Naive B cell (primary cell): ENCODE measurements around the gene PDE7B. TPM values are rescaled to one million over a fixed set of nuclear protein-coding genes. Genes with fewer than 3 reads are reported as not detected.
A peak's percentile ranks its signal among the peaks of the same experiment; 100 is the strongest.

Experiments
- ATAC-seq, 2 donors: fragments of 150-1000 bp; cut with Tn5 transposase; 2 replicates each; pipeline ENCODE4 v1.10.0; 2021; ENCODE audit warnings: low read depth in 2 of 2, mild to moderate bottlenecking in 2 of 2, moderate library complexity in 2 of 2
- DNase-seq: peaks from one replicate; pipeline ENCODE4 v3.0.0; 2022
- H3K27ac Mint-ChIP-seq, 6 donors: one replicate each; pipeline ENCODE4 v1.8.0; 2020 to 2022; ENCODE audit warnings: mild to moderate bottlenecking in 6 of 6, mixed read lengths in 6 of 6, moderate library complexity in 5 of 6, inconsistent platforms in 2 of 6
- H3K27me3 Mint-ChIP-seq, 3 donors: one replicate each; pipeline ENCODE4 v1.8.0; 2021 to 2022; ENCODE audit warnings: mixed read lengths in 3 of 3, mild to moderate bottlenecking in 1 of 3
- H3K36me3 Mint-ChIP-seq, 2 donors: one replicate each; pipeline ENCODE4 v1.8.0; 2020 to 2022; ENCODE audit warnings: mixed read lengths in 2 of 2, inconsistent platforms in 1 of 2, mild to moderate bottlenecking in 1 of 2
- H3K4me1 Mint-ChIP-seq, 3 donors: one replicate each; pipeline ENCODE4 v1.8.0; 2020 to 2022; ENCODE audit warnings: mixed read lengths in 3 of 3, inconsistent platforms in 1 of 3, mild to moderate bottlenecking in 1 of 3, moderate library complexity in 1 of 3
- H3K4me3 Mint-ChIP-seq, 8 donors: one replicate each; pipeline ENCODE4 v1.8.0; 2020 to 2022; ENCODE audit warnings: mild to moderate bottlenecking in 8 of 8, mixed read lengths in 8 of 8, moderate library complexity in 8 of 8, inconsistent platforms in 2 of 8
- H3K9me3 Mint-ChIP-seq, 7 donors: one replicate each; pipeline ENCODE4 v1.8.0; 2020 to 2022; ENCODE audit warnings: mixed read lengths in 7 of 7, mild to moderate bottlenecking in 5 of 7, inconsistent platforms in 2 of 7, moderate library complexity in 1 of 7
- polyA plus RNA-seq, 6 donors: library from polyadenylated mRNA; unstranded; fragments of 300-500 nt; fragmentation: Illumina TruSeq; gene quantifications; one replicate each; pipeline ENCODE4 v1.2.3, GENCODE V29; 2021; ENCODE audit warnings: low read depth in 6 of 6

Gene PDE7B
- polyA plus RNA-seq, 6 donors from 2014 or later: 0.10 to 3.8 (median 3.0) TPM

DNA sequence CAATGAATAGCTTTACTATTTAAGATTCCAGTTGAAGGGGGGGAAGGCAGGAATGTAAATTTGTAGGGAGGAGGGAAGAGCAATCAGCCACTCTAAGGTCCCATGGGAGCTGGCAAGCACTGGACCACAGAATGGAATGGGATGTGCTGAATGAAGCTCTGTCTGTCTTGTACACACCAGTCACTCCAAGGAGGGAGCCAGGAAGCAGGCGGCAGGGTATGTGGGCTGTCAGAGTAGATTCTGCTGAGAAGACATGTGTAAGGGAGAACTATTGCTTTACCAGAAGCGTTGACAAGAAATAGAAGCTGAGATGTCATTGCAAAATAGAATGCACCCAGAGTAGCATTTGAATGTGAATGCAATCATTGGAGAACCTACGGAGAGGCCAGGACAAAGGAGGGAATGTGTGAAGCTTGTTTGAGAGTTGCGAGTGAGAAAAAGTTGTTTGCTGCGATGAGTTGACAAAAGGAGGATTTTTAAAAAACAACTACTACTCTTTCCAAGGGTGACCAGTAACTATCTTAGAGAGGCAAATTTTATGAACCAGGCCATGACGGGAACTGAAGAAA lies 25.2 kb upstream of the PDE7B start:
- H3K27me3 Mint-ChIP-seq: peaks cover 5 to 19% (median 8%) of the 10 kb centered on the region in 3 donors
- no peaks in the 10 kb centered on the region for H3K36me3 Mint-ChIP-seq
- H3K27ac Mint-ChIP-seq: peak overlapping the region in 2 of 6 donors; percentile 56 to 57
- no peaks in the 10 kb centered on the region for H3K4me1 Mint-ChIP-seq
- H3K4me3 Mint-ChIP-seq: no peak overlapping the region
- H3K9me3 Mint-ChIP-seq: no peaks in the 10 kb centered on the region
- no peak for ATAC-seq
- DNase-seq: no peak

- no peaks in the 10 kb centered on the region for H3K36me3 Mint-ChIP-seq
- peaks cover 0 to 1% (median 0%) of the 10 kb centered on the region in 7 donors for H3K9me3 Mint-ChIP-seq
- H3K4me1 Mint-ChIP-seq: no peaks in the 10 kb centered on the region
- no peak overlapping the region for H3K4me3 Mint-ChIP-seq
- no peak for ATAC-seq
- H3K27ac Mint-ChIP-seq: no peak overlapping the region
- H3K27me3 Mint-ChIP-seq: peaks cover 8 to 19% (median 8%) of the 10 kb centered on the region in 3 donors
- DNase-seq: no peak
These were observed 23.5 kb upstream of the PDE7B start for GRCh38 chr6:135828021-135828420.

DNA sequence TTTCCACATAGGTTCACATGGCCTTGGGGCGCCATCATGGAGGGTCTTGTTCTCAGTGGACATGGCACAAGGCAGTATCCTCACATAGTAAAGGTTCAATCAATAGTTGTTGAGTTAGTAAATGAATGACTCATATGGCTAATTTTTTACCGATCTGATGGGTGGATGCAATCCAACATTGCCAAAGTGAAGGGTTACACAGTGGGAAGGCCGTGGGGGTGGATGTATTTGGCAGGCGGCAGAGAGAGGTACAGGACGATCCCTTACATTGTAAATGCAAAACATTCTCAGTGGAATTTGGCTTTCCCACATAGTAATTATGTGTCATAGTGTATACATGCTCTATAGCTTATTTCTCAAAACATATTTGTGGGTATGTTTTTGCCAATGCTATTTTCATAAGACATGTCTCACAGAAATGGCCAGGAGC lies 21.0 kb upstream of the PDE7B start:
- peaks cover 0 to 1% (median 0%) of the 10 kb centered on the region in 7 donors for H3K9me3 Mint-ChIP-seq
- H3K27me3 Mint-ChIP-seq: peaks cover 16 to 19% (median 17%) of the 10 kb centered on the region in 3 donors
- H3K36me3 Mint-ChIP-seq: no peaks in the 10 kb centered on the region

DNA sequence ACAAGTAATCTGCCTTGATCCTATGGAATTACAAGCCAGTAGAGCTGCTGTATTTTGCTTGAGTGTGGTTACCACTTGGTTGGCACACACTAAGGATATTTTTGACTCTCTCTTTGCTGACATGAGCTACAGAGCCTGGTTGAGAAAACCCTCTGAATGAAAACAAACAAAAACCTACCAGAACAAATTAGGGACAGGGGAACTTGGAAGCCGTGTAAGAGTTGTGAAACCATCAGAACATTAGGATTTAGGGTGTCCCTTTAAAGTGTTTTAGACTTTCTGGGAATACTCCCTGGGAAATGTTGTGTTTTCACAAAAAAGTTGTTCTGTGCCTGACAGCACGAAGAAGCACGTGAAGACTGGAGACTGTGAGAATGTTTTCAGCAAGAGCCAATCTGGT lies 20.5 kb upstream of the PDE7B start:
- ATAC-seq: no peak
- Mint-ChIP-seq H3K27ac (no peak overlapping the region), H3K4me3 (no peak overlapping the region), H3K27me3 (peaks cover 13 to 16% (median 13%) of the 10 kb centered on the region in 3 donors), H3K9me3 (peaks cover 0 to 1% (median 0%) of the 10 kb centered on the region in 7 donors), H3K36me3 (no peaks in the 10 kb centered on the region), H3K4me1 (peaks cover 0 to 2% (median 0%) of the 10 kb centered on the region in 3 donors)
- no peak for DNase-seq

More for the DNA sequence above, 21.0 kb upstream of the PDE7B start:
- H3K4me3 Mint-ChIP-seq: no peak overlapping the region
- ATAC-seq (no peak), DNase-seq (no peak)
- peaks cover 0 to 2% (median 0%) of the 10 kb centered on the region in 3 donors for H3K4me1 Mint-ChIP-seq
- no peak overlapping the region for H3K27ac Mint-ChIP-seq

- Mint-ChIP-seq H3K36me3 (no peaks in the 10 kb centered on the region), H3K4me3 (no peak overlapping the region), H3K9me3 (peaks cover 0 to 1% (median 0%) of the 10 kb centered on the region in 7 donors), H3K4me1 (peaks cover 0 to 2% (median 0%) of the 10 kb centered on the region in 3 donors), H3K27me3 (peaks cover 8 to 14% (median 9%) of the 10 kb centered on the region in 3 donors), H3K27ac (no peak overlapping the region)
- DNase-seq: no peak
- no peak for ATAC-seq
These were observed 19.3 kb upstream of the PDE7B start for GRCh38 chr6:135832166-135832565.

- no peaks in the 10 kb centered on the region for H3K36me3 Mint-ChIP-seq
- H3K27ac Mint-ChIP-seq: peak overlapping the region in 1 of 6 donors; percentile 64
- peaks cover 8 to 15% (median 14%) of the 10 kb centered on the region in 3 donors for H3K27me3 Mint-ChIP-seq
- peaks cover 0 to 1% (median 0%) of the 10 kb centered on the region in 7 donors for H3K9me3 Mint-ChIP-seq
- no peak overlapping the region for H3K4me3 Mint-ChIP-seq
- peaks cover 0 to 2% (median 0%) of the 10 kb centered on the region in 3 donors for H3K4me1 Mint-ChIP-seq
- DNase-seq (no peak), ATAC-seq (no peak)
These were observed 17.7 kb upstream of the PDE7B start for GRCh38 chr6:135833771-135834170.

DNA sequence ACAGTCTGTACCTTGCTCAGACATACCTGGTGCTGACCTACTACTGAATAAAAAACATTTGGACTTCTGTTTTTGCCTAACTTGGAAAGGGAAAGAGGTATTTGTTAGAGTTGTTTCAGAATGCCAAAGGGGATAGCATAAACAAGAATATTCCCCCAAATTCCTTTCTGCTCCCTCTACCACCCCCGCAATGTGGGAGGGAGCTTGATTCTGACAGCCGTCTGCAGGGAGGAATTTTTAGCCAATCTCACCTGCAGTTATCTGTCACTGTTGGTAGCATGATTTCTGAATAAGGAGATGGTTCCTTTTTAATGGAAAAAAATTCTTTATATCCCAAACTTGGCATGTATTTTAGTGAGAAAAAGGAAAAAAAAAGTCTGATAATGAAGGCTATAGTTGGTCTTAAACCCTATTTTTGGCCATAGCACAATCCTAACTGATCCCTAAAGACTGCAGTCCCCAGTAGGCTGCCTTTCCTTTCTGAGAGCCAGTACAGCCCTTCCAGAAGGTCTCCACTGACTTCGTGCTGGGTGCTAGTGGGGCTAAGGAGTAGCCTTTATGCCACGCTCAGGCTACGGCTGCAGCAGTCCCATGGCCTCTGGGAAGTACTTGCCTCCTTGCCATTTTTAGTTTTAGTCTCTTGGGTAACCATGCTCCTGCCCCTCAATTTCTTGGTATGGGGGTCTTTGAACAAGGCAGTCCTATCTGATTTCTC lies 13.6 kb upstream of the PDE7B start:
- Mint-ChIP-seq H3K36me3 (peaks cover 0 to under 1% of the 10 kb centered on the region in 2 donors), H3K4me3 (no peak overlapping the region), H3K9me3 (peaks cover 0 to under 1% (median 0%) of the 10 kb centered on the region in 7 donors), H3K27ac (no peak overlapping the region), H3K4me1 (peaks cover 0 to 2% (median 0%) of the 10 kb centered on the region in 3 donors), H3K27me3 (peaks cover 8 to 28% (median 12%) of the 10 kb centered on the region in 3 donors)
- no peak for DNase-seq
- ATAC-seq: no peak

DNA sequence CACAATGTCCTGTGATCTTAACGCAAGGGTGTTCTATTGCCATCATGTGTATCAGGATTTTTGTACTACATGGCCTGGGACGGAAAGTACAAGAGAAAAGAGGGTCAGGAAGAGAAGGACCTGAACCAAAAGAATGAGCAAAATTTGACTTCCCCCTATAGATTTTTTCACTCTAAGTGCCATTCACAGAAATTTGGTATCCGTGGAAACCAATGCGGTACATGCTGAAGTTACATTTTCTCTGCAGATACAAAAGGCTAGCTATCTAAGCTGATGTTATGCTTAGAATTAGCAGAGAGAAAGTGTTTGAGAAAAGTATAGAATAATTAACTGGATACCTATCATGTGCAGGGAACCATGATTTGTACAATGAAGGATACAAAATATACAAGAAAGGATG lies 12.4 kb upstream of the PDE7B start:
- Mint-ChIP-seq H3K27ac (no peak overlapping the region), H3K27me3 (peaks cover 7 to 28% (median 8%) of the 10 kb centered on the region in 3 donors), H3K36me3 (peaks cover 0 to 5% of the 10 kb centered on the region in 2 donors), H3K4me3 (no peak overlapping the region), H3K4me1 (peaks cover 0 to under 1% (median 0%) of the 10 kb centered on the region in 3 donors), H3K9me3 (peaks cover 0 to 5% (median 0%) of the 10 kb centered on the region in 7 donors)
- ATAC-seq (no peak), DNase-seq (no peak)

DNA sequence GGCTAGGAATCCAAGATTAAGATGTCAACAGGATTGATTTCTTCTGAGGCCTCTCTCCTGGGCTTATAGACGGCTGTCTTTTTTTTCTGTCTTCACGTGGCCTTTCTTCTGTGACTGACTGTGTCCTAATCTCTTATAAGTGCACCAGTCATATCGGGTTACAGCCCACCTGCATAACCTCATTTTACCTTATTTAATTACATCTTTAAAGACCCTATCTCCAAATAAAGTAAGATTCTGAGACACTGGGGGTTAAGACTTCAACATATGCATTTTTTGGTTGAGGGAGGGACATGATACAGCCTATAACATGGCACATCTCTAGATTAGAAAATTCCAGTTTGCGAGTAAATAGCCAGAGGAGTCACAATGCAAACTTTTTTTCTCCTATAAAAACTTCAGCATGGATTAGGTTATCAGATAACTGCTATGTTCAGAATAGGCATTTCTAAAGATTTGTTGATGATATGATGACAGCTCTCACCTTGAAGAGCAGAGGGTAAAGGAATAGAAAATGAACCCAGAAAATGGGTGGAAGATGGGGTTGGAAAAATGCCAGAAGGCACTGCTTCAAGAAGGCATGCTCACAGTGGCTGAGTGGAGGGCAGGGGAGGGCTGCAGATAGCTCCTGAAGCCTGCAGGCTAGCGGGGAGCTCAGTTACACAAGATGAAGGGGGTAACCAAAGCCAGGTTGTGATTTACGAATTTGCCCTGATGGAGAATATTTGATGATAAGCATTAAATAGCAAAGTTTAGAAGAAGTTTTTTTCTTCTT lies 8.7 kb upstream of the PDE7B start:
- H3K9me3 Mint-ChIP-seq: peaks cover 0 to 5% (median 0%) of the 10 kb centered on the region in 7 donors
- no peak overlapping the region for H3K27ac Mint-ChIP-seq
- peaks cover 0 to 5% of the 10 kb centered on the region in 2 donors for H3K36me3 Mint-ChIP-seq
- no peaks in the 10 kb centered on the region for H3K4me1 Mint-ChIP-seq
- no peak overlapping the region for H3K4me3 Mint-ChIP-seq
- peaks cover 0 to 19% (median 0%) of the 10 kb centered on the region in 3 donors for H3K27me3 Mint-ChIP-seq
- DNase-seq (no peak), ATAC-seq (no peak)

DNA sequence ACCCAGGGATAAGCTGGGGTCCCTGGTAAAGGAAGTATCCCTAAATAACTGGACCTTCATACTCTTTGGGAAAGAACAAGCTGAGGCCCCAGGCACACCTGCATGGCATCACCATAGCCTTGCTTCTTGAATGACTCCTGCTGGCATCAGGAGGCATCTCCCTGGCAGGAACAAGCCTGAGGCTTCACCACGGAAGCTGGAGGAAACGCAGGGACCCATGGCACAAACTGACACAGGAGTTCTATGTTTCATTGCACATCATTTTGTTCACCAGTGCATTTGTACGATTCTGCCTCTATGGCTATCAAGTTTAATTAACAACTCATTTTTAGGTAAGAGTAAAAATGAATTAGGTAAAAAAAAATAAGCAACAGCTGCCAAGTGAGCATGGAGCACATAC lies 619 bp upstream of the PDE7B start:
- Mint-ChIP-seq H3K36me3 (no peaks in the 10 kb centered on the region), H3K4me1 (peaks cover 26 to 42% (median 42%) of the 10 kb centered on the region in 3 donors), H3K27ac (peak overlapping the region in 2 of 6 donors; percentile 94 to 98), H3K4me3 (peak overlapping the region in 5 of 8 donors; percentile 79 to 96 (median 92)), H3K27me3 (no peaks in the 10 kb centered on the region), H3K9me3 (no peaks in the 10 kb centered on the region)
- DNase-seq (no peak), ATAC-seq (no peak)

- peak overlapping the region in 1 of 6 donors; percentile 3 for H3K27ac Mint-ChIP-seq
- DNase-seq (no peak), ATAC-seq (no peak)
- no peaks in the 10 kb centered on the region for H3K27me3 Mint-ChIP-seq
- H3K9me3 Mint-ChIP-seq: no peaks in the 10 kb centered on the region
- H3K36me3 Mint-ChIP-seq: no peaks in the 10 kb centered on the region
- peak overlapping the region in 5 of 8 donors; percentile 47 to 92 (median 79) for H3K4me3 Mint-ChIP-seq
- peaks cover 34 to 58% (median 55%) of the 10 kb centered on the region in 3 donors for H3K4me1 Mint-ChIP-seq
These were observed 1.2 kb downstream of the PDE7B start for GRCh38 chr6:135852746-135853145.

- no peaks in the 10 kb centered on the region for H3K36me3 Mint-ChIP-seq
These were observed 1.7 kb downstream of the PDE7B start for GRCh38 chr6:135853227-135853626.

DNA sequence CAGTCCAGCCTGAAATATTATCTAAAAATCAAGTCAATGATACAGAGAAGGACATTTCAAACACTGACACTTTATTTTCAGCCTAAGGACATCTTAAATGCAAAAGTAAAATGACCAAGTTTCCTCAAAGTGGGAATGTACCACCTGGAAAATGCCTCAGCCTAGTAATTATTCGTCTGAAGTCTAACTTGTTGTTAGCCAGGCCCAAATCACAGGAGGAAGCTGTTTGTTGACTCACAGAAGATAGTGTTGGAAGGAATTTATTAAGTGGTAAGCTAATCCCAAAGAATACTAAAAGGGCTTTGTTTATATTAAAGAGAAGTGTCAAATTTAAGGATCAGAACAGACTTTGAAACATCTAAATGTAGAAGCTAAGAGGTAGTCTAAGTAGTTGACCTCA lies 2.5 kb downstream of the PDE7B start:
- Mint-ChIP-seq H3K9me3 (no peaks in the 10 kb centered on the region), H3K27me3 (no peaks in the 10 kb centered on the region), H3K27ac (peak overlapping the region in 2 of 6 donors; percentile 40 to 67), H3K4me1 (peaks cover 34 to 58% (median 55%) of the 10 kb centered on the region in 3 donors), H3K4me3 (peak overlapping the region in 2 of 8 donors; percentile 42 to 64), H3K36me3 (no peaks in the 10 kb centered on the region)
- DNase-seq (no peak), ATAC-seq (no peak)

More at GRCh38 chr6:135853227-135853626, 1.7 kb downstream of the PDE7B start:
- H3K27ac Mint-ChIP-seq: peak overlapping the region in 5 of 6 donors; percentile 5 to 76 (median 15)
- peak overlapping the region in 6 of 8 donors; percentile 40 to 67 (median 52) for H3K4me3 Mint-ChIP-seq
- no peaks in the 10 kb centered on the region for H3K27me3 Mint-ChIP-seq
- ATAC-seq (no peak), DNase-seq (no peak)
- H3K4me1 Mint-ChIP-seq: peaks cover 34 to 58% (median 55%) of the 10 kb centered on the region in 3 donors
- no peaks in the 10 kb centered on the region for H3K9me3 Mint-ChIP-seq
